Liver (tissue), 3 donors: ENCODE measurements around the gene PRKACG.

ENCODE experiments used
- EGR1 ChIP-seq, 2 donors: IDR thresholded peaks; 2 replicates each; pipeline ENCODE4 v1.6.1; 2016 to 2018; ENCODE audit warnings: antibody characterized with exemption in 2 of 2, low read depth in 2 of 2
- JUND ChIP-seq, 2 donors: IDR thresholded peaks; 2 replicates each; pipeline ENCODE4 v1.6.1; 2016; ENCODE audit warnings: antibody characterized with exemption in 2 of 2
- NR2F2 ChIP-seq: IDR thresholded peaks from 2 replicates; pipeline ENCODE4 v1.6.1; 2016; ENCODE audit warnings: antibody characterized with exemption
- RXRA ChIP-seq, 2 donors: IDR thresholded peaks; 2 replicates each; pipeline ENCODE4 v1.6.1; 2017 to 2018; ENCODE audit warnings: antibody characterized with exemption in 2 of 2, mild to moderate bottlenecking in 1 of 2
- SP1 ChIP-seq: IDR thresholded peaks from 2 replicates; pipeline ENCODE4 v1.6.1; 2018; ENCODE audit warnings: antibody characterized with exemption, mild to moderate bottlenecking
- TAF1 ChIP-seq: conservative IDR thresholded peaks from 2 replicates; pipeline ENCODE4 v1.6.1; 2016; ENCODE audit warnings: antibody characterized with exemption, mild to moderate bottlenecking
- YY1 ChIP-seq: IDR thresholded peaks from 2 replicates; pipeline ENCODE4 v1.6.1; 2016; ENCODE audit warnings: antibody characterized with exemption, mild to moderate bottlenecking
- TF ChIP-seq, protein P1 (sequence below): fragments of 150-350 bp; IDR thresholded peaks from 2 replicates; pipeline ENCODE4 v1.5.1; 2017; ENCODE audit warnings: improper control_type of control experiment, low read depth, low read length; ENCODE audit not compliant: missing input control
- TF ChIP-seq, protein P2 (sequence below): IDR thresholded peaks from 2 replicates; pipeline ENCODE4 v1.6.1; 2016; ENCODE audit warnings: antibody characterized with exemption
- TF ChIP-seq, protein P3 (sequence below): IDR thresholded peaks from 2 replicates; pipeline ENCODE4 v1.6.1; 2016; ENCODE audit warnings: antibody characterized with exemption, mild to moderate bottlenecking
- donor health status: healthy.
- donor health status: healthy.

DNA sequence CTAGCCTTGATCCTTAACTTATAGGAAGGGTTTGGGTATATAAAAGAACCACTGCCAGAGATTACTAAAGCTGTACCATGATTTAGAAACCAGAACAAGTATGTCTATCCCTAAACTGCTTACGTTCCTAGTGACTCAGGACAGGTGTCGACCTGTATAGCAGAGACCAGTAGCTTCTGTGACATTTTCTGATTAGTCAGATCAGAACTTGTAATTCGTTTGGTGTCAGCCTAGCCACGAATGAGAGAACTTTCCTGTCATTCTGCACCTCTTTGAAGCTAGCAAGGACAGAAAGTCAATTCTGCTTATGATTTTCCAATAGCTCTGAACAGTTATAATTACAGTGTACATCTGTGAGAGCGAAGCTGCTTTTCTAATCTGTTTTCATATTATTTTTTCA, 39.5 kb downstream of the PRKACG start:
- TF ChIP-seq, protein P1, sequence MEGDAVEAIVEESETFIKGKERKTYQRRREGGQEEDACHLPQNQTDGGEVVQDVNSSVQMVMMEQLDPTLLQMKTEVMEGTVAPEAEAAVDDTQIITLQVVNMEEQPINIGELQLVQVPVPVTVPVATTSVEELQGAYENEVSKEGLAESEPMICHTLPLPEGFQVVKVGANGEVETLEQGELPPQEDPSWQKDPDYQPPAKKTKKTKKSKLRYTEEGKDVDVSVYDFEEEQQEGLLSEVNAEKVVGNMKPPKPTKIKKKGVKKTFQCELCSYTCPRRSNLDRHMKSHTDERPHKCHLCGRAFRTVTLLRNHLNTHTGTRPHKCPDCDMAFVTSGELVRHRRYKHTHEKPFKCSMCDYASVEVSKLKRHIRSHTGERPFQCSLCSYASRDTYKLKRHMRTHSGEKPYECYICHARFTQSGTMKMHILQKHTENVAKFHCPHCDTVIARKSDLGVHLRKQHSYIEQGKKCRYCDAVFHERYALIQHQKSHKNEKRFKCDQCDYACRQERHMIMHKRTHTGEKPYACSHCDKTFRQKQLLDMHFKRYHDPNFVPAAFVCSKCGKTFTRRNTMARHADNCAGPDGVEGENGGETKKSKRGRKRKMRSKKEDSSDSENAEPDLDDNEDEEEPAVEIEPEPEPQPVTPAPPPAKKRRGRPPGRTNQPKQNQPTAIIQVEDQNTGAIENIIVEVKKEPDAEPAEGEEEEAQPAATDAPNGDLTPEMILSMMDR = no peak
- TF ChIP-seq, protein P2, sequence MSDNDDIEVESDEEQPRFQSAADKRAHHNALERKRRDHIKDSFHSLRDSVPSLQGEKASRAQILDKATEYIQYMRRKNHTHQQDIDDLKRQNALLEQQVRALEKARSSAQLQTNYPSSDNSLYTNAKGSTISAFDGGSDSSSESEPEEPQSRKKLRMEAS = no peak
- TF ChIP-seq EGR1 (IDR thresholded peaks at IDR 0.05; ENCODE audit: low read depth in 2 of 2) (no peak), TAF1 (no peak), NR2F2 (no peak), SP1 (no peak), RXRA (IDR thresholded peaks at IDR 0.05) (no peak), JUND (IDR thresholded peaks at IDR 0.05) (no peak), YY1 (no peak)
- TF ChIP-seq, protein P3, sequence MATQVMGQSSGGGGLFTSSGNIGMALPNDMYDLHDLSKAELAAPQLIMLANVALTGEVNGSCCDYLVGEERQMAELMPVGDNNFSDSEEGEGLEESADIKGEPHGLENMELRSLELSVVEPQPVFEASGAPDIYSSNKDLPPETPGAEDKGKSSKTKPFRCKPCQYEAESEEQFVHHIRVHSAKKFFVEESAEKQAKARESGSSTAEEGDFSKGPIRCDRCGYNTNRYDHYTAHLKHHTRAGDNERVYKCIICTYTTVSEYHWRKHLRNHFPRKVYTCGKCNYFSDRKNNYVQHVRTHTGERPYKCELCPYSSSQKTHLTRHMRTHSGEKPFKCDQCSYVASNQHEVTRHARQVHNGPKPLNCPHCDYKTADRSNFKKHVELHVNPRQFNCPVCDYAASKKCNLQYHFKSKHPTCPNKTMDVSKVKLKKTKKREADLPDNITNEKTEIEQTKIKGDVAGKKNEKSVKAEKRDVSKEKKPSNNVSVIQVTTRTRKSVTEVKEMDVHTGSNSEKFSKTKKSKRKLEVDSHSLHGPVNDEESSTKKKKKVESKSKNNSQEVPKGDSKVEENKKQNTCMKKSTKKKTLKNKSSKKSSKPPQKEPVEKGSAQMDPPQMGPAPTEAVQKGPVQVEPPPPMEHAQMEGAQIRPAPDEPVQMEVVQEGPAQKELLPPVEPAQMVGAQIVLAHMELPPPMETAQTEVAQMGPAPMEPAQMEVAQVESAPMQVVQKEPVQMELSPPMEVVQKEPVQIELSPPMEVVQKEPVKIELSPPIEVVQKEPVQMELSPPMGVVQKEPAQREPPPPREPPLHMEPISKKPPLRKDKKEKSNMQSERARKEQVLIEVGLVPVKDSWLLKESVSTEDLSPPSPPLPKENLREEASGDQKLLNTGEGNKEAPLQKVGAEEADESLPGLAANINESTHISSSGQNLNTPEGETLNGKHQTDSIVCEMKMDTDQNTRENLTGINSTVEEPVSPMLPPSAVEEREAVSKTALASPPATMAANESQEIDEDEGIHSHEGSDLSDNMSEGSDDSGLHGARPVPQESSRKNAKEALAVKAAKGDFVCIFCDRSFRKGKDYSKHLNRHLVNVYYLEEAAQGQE = no peak
